ENCODE measurements around the gene ARHGAP33. TPM values are rescaled to one million over a fixed set of nuclear protein-coding genes. Genes with fewer than 3 reads are reported as not detected.

ARHGAP33 gene
- total RNA-seq, 1 experiment from 2014 or later: 43.9 TPM

GRCh38 chr19:35788205-35788960 lies 13.0 kb downstream of the ARHGAP33 start (continued):
- TF ChIP-seq PREB (CRISPR knock-in tag; IDR thresholded peaks at IDR 0.05; ENCODE audit: borderline replicate concordance): no peak
- TF ChIP-seq ZBTB43 (CRISPR knock-in tag; IDR thresholded peaks at IDR 0.05): no peak
- no peak for TF ChIP-seq SMAD4 (CRISPR knock-in tag; IDR thresholded peaks at IDR 0.05)
- TF ChIP-seq CDX4 (CRISPR knock-in tag; IDR thresholded peaks at IDR 0.05; ENCODE audit: borderline replicate concordance): no peak
- TF ChIP-seq ZNF416 (CRISPR knock-in tag; IDR thresholded peaks at IDR 0.05): no peak

- CTCF ChIA-PET: interaction anchor here (0.5 to 2.8 kb wide), 7 partner anchors 13 to 335 kb away, joined by 3 to 8 read pairs (median 3); partner anchors contain the start of genes LIN37, PSENEN and U2AF1L4
- no peak for ATAC-seq
These were observed 14.0 kb downstream of the ARHGAP33 start for GRCh38 chr19:35789195-35789977.

GRCh38 chr19:35789978-35790944 lies 14.9 kb downstream of the ARHGAP33 start:
- no peaks in the 10 kb centered on the region for H3K36me3 Mint-ChIP-seq
- DNase-seq (ENCODE audit: low spot score): no peak
- H3K9me3 Mint-ChIP-seq: no peaks in the 10 kb centered on the region
- CTCF ChIA-PET: interaction anchor here (0.5 to 2.8 kb wide), 6 partner anchors 13 to 336 kb away, joined by 3 to 8 read pairs (median 3); partner anchors contain the start of genes LIN37, PSENEN and U2AF1L4
- no peak for ATAC-seq
- no peak overlapping the region for H3K27ac Mint-ChIP-seq
- peaks cover 5% of the 10 kb centered on the region for H3K27me3 Mint-ChIP-seq (ENCODE audit: low read depth)
- POLR2A ChIA-PET: interaction anchor here (1.0 kb wide), 1 partner anchor 42 kb away, joined by 3 read pairs; the partner anchor contains the start of gene LIN37
- H3K4me1 Mint-ChIP-seq: peaks cover 10% of the 10 kb centered on the region
- H3K4me3 Mint-ChIP-seq: no peak overlapping the region
- no peak for TF ChIP-seq ATF2 (CRISPR knock-in tag; IDR thresholded peaks at IDR 0.05; ENCODE audit: borderline replicate concordance, low read depth)
- TF ChIP-seq ATF3 (CRISPR knock-in tag; conservative IDR thresholded peaks at IDR 0.05): no peak
- TF ChIP-seq AFF4 (CRISPR knock-in tag; IDR thresholded peaks at IDR 0.05; ENCODE audit: borderline replicate concordance): no peak
- TF ChIP-seq ZNF671 (CRISPR knock-in tag; IDR thresholded peaks at IDR 0.05): no peak
- no peak for TF ChIP-seq NFATC4 (CRISPR knock-in tag; IDR thresholded peaks at IDR 0.05)
- no peak for TF ChIP-seq CBFB (CRISPR knock-in tag; IDR thresholded peaks at IDR 0.05; ENCODE audit: low read depth)
- no peak for TF ChIP-seq NR3C1 (CRISPR knock-in tag; conservative IDR thresholded peaks at IDR 0.05; ENCODE audit: low read depth)
- TF ChIP-seq JUN (CRISPR knock-in tag; IDR thresholded peaks at IDR 0.05): no peak
- TF ChIP-seq CREM (CRISPR knock-in tag; IDR thresholded peaks at IDR 0.05): no peak
- no peak for TF ChIP-seq NR1H2 (CRISPR knock-in tag; IDR thresholded peaks at IDR 0.05)
- no peak for TF ChIP-seq AR (CRISPR knock-in tag; IDR thresholded peaks at IDR 0.05)

More at GRCh38 chr19:35789195-35789977, 14.0 kb downstream of the ARHGAP33 start:
- POLR2A ChIA-PET: no interaction called here
- Mint-ChIP-seq H3K27ac (no peak overlapping the region), H3K4me1 (peaks cover 12% of the 10 kb centered on the region), H3K36me3 (no peaks in the 10 kb centered on the region), H3K9me3 (no peaks in the 10 kb centered on the region), H3K4me3 (no peak overlapping the region), H3K27me3 (ENCODE audit: low read depth) (no peaks in the 10 kb centered on the region)
- TF ChIP-seq ATF1 (CRISPR knock-in tag; IDR thresholded peaks at IDR 0.05): no peak
- DNase-seq (ENCODE audit: low spot score): no peak

Measured in WTC11 (cell line).